ENCODE data around the gene ERCC8. TPM values are rescaled to one million over a fixed set of nuclear protein-coding genes. Genes with fewer than 3 reads are reported as not detected.
"Not testable (repeated sequence)": the region's sequence is repeated elsewhere in the genome, so short reads cannot be mapped to it uniquely, and the experiment has no call there.

The ERCC8 gene
- total RNA-seq: 10.7 and 11.2 TPM in 2 replicates

- ChIA-PET POLR2A (interaction anchor here (0.6 to 2.6 kb wide), 4 partner anchors 9 to 463 kb away, joined by 4 to 23 read pairs (median 6); partner anchors contain the start of gene ZSWIM6), CTCF (interaction anchor here (1.0 to 1.2 kb wide), 3 partner anchors 14 to 712 kb away, joined by 3 to 5 read pairs (median 4); no protein-coding TSS in a partner anchor)
- Mint-ChIP-seq H3K36me3 (ENCODE audit: low read depth) (no peaks in the 10 kb centered on the region), H3K4me1 (peaks cover 28% of the 10 kb centered on the region), H3K27ac (no peak within 1 kb of the TSS), H3K27me3 (no peaks in the 10 kb centered on the region), H3K4me3 (no peak within 1 kb of the TSS), H3K9me3 (no peaks in the 10 kb centered on the region)
- TF ChIP-seq, protein P1, sequence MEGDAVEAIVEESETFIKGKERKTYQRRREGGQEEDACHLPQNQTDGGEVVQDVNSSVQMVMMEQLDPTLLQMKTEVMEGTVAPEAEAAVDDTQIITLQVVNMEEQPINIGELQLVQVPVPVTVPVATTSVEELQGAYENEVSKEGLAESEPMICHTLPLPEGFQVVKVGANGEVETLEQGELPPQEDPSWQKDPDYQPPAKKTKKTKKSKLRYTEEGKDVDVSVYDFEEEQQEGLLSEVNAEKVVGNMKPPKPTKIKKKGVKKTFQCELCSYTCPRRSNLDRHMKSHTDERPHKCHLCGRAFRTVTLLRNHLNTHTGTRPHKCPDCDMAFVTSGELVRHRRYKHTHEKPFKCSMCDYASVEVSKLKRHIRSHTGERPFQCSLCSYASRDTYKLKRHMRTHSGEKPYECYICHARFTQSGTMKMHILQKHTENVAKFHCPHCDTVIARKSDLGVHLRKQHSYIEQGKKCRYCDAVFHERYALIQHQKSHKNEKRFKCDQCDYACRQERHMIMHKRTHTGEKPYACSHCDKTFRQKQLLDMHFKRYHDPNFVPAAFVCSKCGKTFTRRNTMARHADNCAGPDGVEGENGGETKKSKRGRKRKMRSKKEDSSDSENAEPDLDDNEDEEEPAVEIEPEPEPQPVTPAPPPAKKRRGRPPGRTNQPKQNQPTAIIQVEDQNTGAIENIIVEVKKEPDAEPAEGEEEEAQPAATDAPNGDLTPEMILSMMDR (IDR thresholded peaks at IDR 0.05): no peak
- intact Hi-C loops (cut with micrococcal nuclease): loop anchor here (1.0 to 5.0 kb wide), 6 partner anchors 218 to 1362 kb away; partner anchors contain the start of genes DEPDC1B, KIF2A and SMIM15
- peak; percentile 75 for DNase-seq
- peak; percentile 98 for ATAC-seq (ENCODE audit: low read depth)
These were observed at the start of gene ERCC8, which contains the start of gene NDUFAF2 for GRCh38 chr5:60944904-60945812. ERCC8 (minus strand) TSS chr5:60945070; CDS start chr5:60945008, 62 bp downstream. NDUFAF2 (plus strand) TSS chr5:60945205; CDS start chr5:60945256, 51 bp downstream.

GRCh38 chr5:60993875-60994571 lies 49.2 kb upstream of the ERCC8 start:
- ATAC-seq (ENCODE audit: low read depth): no peak
- CTCF ChIA-PET: no interaction called here

DNA sequence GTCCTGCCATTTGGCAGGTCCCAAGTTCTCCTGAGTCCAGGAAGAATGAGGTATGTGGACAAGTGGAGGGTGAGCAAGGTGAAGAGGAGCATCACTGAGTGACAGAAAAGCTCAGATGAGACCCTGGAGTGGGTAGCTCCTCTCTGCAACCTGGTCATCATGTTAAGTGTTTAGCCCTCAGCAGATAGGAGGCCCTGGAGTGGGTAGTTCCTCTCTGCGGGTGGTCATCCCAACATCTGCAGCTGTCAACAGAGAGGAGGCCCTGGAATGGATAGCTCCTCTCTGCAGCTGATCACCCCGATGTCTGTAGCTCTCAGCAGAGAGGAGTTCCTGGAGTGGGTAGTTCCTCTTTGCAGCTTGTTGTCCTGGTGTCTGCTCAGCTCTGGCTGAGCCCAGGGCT lies 48.6 kb upstream of the ERCC8 start:
- no peak for ATAC-seq (ENCODE audit: low read depth)
- Mint-ChIP-seq H3K27ac (no peak overlapping the region), H3K4me3 (no peak overlapping the region), H3K27me3 (no peaks in the 10 kb centered on the region), H3K36me3 (ENCODE audit: low read depth) (peaks cover 27% of the 10 kb centered on the region), H3K4me1 (peaks cover 3% of the 10 kb centered on the region), H3K9me3 (peaks cover 28% of the 10 kb centered on the region)
- CTCF ChIA-PET: no interaction called here
- POLR2A ChIA-PET: no interaction called here
- TF ChIP-seq, protein P1 (IDR thresholded peaks at IDR 0.05): no peak
- intact Hi-C loops (cut with micrococcal nuclease): no loop called here
- DNase-seq: no peak

More at GRCh38 chr5:60993875-60994571, 49.2 kb upstream of the ERCC8 start:
- H3K4me3 Mint-ChIP-seq: no peak overlapping the region
- H3K27me3 Mint-ChIP-seq: no peaks in the 10 kb centered on the region
- no peak for DNase-seq
- intact Hi-C loops (cut with micrococcal nuclease): no loop called here
- POLR2A ChIA-PET: no interaction called here
- peaks cover 1% of the 10 kb centered on the region for H3K4me1 Mint-ChIP-seq
- TF ChIP-seq, protein P1 (IDR thresholded peaks at IDR 0.05): no peak
- no peak overlapping the region for H3K27ac Mint-ChIP-seq
- peaks cover 25% of the 10 kb centered on the region for H3K9me3 Mint-ChIP-seq
- H3K36me3 Mint-ChIP-seq (ENCODE audit: low read depth): peaks cover 25% of the 10 kb centered on the region

- ATAC-seq (ENCODE audit: low read depth) (no peak), DNase-seq (no peak)
- TF ChIP-seq, protein P1 (IDR thresholded peaks at IDR 0.05): no peak
- Mint-ChIP-seq H3K4me1 (peaks cover 5% of the 10 kb centered on the region), H3K9me3 (peaks cover 29% of the 10 kb centered on the region), H3K27ac (no peak overlapping the region), H3K36me3 (ENCODE audit: low read depth) (peaks cover 27% of the 10 kb centered on the region), H3K4me3 (no peak overlapping the region), H3K27me3 (no peaks in the 10 kb centered on the region)
- ChIA-PET POLR2A (no interaction called here), CTCF (no interaction called here)
- intact Hi-C loops (cut with micrococcal nuclease): no loop called here
These were observed 48.0 kb upstream of the ERCC8 start for GRCh38 chr5:60992871-60993270.

DNA sequence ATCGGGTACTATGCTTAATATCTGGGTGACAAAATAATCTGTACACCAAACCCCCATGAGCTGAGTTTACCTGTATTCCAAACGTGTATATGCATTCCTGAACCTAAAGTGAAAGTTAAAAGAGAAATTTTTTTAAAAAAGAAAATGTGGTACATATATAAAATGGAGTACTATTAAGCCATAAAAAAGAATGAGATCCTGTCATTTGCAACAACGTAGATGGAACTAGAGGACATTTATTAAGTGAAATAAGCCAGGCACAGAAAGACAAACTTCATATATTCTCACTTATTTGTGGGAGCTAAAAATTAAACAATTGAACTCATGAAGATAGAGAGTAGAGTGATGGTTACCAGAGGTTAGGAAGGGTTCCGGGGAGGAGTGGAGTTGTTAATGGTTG lies 44.9 kb upstream of the ERCC8 start:
- Mint-ChIP-seq H3K27me3 (no peaks in the 10 kb centered on the region), H3K4me3 (no peak overlapping the region), H3K36me3 (ENCODE audit: low read depth) (peaks cover 33% of the 10 kb centered on the region), H3K4me1 (peaks cover 14% of the 10 kb centered on the region), H3K9me3 (peaks cover 44% of the 10 kb centered on the region), H3K27ac (no peak overlapping the region)
- CTCF ChIA-PET: no interaction called here
- POLR2A ChIA-PET: no interaction called here
- intact Hi-C loops (cut with micrococcal nuclease): no loop called here
- DNase-seq (no peak), ATAC-seq (ENCODE audit: low read depth) (no peak)
- TF ChIP-seq, protein P1 (IDR thresholded peaks at IDR 0.05): no peak

DNA sequence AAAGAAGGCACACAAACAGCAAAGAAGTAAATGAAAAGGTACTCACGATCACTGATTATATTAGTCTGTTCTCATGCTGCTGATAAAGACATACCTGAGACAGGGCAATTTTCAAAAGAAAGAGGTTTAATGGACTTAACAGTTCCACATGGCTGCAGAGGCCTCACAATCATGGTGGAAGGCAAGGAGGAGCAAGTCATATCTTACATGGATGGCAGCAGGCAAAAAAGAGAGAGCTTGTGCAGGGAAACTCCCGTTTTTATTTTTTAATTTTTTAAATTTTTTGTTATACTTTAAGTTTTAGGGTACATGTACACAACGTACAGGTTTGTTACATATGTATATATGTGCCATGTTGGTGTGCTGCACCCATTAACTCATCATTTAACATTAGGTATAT lies 37.3 kb upstream of the ERCC8 start:
- H3K4me3 Mint-ChIP-seq; CTCF ChIA-PET; intact Hi-C loops (cut with micrococcal nuclease); H3K4me1 Mint-ChIP-seq; H3K27ac Mint-ChIP-seq; DNase-seq; ATAC-seq (ENCODE audit: low read depth); H3K27me3 Mint-ChIP-seq; POLR2A ChIA-PET: not testable (repeated sequence)
- Mint-ChIP-seq H3K9me3 (peaks cover 25% of the 10 kb centered on the region), H3K36me3 (ENCODE audit: low read depth) (peaks cover 19% of the 10 kb centered on the region)

All from activated B cell treated with CpG ODN at 0.5 μM for 24 hours (primary cell).